SHP77 (cell line): Measurements from ENCODE around the gene PPFIA2.

Experiments
- DNase-seq, 2 experiments: peaks; one replicate each; lab custom pipeline; 2025; lab: John Stamatoyannopoulos, UW

The PPFIA2 gene

DNA sequence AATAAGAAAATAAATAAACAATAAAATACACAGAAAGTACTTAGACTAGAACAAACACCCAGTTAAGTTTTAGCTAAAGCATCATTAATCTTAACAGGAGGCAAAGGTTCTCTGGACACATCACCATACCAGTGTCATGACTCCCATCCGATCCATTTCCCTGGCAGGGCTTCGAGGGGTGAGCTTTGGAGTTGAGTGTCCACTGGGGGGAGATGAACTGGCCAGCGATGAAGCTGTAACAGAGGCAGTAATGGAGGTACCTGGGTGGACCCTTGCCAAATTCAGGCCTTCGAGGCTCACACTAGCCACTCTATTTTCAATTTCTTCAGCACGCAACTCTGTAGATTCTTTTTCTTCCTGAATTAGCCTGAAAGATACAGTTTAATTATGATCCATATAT, 411.7 kb downstream of the PPFIA2 start:
- DNase-seq, result no peak

DNA sequence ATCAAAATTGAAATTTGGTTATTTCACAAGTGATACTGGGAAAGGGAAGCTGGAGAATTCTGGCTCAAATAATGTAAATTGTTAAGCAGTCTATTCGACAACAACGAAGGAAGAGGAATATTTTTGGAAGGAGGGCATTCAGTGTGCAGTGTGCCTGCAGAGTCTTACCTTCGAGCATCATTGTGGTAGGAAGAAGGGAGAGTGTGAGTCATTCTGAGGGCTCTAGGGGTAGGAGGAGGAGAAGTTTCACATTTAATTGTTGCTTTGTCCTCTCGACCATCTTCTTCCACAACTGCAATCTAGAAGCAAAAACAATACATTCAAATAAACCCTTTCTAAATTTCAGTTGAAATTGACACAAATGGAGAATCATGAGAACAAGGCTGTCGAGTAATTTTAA, 418.2 kb downstream of the PPFIA2 start:
- DNase-seq, result no peak

DNA sequence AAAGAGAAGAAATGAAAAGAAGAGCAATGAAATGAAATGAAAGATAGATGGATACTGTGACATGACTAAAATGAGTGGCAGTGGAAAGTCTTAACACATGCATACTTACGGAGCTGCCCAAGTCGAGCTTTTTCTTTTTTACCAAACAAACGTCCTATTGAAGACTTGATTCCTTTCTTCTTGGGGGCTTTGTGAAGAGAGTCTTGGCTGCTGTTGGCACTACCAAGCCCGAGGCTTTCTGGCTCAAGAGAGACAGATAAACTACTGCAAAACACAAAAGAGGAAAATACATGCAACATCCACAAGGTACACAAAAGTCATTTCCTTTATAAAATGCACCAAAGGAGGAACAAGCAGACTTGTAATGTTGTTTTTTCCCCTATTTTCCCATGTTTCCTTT, 420.1 kb downstream of the PPFIA2 start:
- no peak for DNase-seq

DNA sequence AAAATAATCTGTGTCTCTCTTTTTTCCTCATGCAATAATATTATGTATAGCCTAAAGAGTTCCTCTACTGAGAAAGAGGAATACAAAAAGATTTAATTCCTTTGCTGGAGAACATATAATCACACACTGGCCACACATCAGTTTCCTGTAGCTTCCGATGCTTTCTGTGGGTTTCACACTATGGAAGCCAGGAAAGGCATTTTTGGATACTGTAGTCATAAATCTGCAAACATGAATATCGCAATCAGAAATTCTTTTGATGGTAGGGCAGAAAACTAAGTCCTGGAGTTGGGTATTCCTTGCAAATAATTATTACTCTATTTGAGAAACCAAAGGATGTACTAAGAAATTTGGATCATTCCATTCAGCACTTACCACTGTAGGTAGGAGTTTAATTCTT, 421.3 kb downstream of the PPFIA2 start:
- no peak for DNase-seq

DNA sequence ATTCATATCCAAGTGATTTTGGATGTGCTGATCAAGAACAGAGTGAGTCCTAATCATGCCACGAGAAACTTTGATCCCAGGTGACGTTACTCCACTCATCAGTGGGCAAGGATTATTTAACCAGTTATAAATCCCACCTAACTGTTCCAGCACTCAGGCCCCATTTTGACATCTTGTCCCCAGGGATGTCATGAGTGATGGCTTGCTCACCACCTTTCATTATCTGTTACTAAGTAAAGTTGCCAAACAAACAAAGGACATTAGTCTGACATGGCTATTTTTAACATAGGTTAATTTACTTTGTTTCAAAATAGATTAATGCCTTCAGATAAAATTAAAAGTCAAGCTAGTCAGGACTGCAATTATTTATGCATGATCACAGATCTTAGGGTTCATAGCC, 425.3 kb downstream of the PPFIA2 start:
- no peak for DNase-seq

DNA sequence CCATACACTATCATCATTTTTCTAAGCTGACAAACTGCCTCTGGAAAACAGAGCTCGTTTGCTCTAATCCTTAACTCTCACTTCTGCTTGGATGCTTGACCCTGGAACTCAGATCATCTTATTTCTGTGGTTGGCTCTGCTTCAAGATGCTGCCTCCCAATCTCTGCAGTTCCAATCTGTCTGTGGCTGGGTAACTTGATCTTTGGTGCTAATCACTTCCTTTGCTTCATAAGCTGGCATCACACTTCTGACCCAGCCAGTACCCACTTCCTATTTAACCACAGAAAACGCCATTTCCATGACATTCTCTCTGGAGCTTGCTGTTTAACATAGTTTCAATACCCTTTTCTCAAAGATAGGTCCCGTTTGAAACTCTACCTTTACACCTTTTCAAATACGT, 427.1 kb downstream of the PPFIA2 start:
- no peak for DNase-seq

DNA sequence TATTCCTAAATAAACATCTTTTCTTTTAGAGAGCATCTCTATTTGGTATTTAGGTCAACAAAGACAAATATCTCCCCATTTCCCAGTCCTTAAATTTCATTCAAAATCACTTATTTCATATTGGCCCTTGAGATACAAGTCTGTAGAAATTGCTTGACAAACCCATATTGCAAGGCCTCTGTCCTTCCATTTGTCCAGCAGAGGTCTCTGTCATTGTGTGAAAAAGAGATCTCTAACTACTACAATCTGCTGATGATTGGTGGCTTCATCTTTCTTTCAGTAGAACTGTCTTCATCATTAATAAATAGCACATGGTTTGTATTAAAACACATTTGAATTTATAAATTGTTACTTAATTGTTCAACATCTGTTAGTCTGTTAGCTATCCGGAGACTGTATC, 428.7 kb downstream of the PPFIA2 start:
- DNase-seq, result no peak

DNA sequence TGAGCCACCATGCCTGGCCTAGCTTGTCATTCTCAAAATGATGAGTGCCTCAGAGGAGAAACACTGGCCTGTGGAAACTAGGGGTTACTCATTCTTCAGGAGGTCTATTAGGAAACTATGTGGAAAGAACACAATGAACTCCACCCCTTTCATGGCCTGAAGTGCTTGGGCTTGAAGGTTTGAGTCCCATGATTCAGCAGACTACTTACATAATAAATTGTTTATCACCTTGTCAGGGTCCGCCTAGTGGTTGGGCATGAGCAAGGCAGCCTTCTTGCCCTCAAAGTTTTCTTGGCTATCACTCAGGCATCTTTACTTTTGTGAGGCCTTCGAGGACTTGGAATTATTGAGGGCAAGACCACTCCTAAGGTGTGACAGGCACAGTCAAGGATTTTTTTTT, 430.1 kb downstream of the PPFIA2 start:
- DNase-seq, result no peak

DNA sequence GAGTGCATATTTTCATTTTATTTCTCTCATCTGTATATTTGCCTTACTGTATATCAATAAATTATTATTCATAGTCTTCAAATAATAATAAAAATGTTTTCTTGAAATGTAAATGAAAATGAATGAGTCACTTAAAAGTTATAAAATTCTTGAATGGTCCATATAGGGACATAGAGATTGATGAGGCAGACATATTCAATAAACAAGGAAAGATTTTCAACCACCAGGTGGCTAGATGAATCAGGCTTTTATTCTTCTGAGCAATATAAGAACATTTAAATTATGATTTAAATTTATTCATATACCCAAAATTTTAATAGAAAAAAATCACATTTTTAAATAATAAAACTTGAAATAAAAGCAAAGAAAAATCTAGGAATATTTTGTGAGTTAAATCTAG, 431.7 kb downstream of the PPFIA2 start:
- no peak for DNase-seq

DNA sequence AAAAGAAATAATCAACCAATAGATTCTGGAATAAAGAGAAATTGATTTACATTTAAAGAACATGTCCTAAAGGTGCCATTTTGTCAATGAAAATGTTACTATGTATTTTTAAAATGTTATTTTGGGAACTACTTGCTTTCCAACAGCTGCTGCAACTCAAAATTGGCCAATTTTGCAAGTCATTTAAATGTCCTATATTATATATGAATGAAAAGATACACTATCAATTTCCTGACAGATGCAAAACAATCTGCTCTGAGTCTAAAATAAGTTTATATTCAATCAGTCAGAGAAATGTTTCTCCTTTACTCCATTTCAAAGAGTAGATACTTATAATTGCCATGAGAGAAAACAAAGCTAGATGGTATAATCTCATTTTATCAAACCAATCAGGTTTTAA, 434.1 kb downstream of the PPFIA2 start:
- DNase-seq, result no peak

DNA sequence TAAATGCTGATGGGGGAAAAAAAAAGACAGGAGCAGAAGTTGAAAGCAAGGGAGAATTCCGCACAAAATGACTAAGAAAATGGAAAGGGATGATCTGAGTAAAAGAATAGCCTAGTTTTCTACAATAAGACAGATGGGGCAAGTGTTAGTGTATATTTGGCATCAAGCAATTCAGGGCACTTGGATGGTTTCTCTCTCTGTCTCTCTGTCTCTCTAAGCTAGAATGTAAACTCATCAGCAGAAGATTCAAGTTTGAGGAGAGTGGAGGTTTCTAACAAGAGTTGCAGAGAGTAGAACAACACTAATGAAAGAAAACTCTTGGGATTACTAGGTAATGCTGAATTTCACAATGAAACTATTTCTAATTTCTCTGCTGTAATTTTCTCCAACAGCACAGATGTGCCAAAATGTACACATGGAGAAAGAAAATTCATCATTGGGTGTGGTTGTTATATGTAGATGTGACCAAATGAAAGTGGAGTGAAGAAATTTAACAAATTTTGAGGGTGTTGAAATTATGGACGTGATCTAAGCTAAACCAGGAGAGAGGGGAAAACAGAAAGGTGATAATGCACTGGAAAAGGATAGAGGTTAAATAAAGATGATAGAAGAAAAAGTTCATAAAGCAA, 444.1 kb downstream of the PPFIA2 start:
- no peak for DNase-seq

DNA sequence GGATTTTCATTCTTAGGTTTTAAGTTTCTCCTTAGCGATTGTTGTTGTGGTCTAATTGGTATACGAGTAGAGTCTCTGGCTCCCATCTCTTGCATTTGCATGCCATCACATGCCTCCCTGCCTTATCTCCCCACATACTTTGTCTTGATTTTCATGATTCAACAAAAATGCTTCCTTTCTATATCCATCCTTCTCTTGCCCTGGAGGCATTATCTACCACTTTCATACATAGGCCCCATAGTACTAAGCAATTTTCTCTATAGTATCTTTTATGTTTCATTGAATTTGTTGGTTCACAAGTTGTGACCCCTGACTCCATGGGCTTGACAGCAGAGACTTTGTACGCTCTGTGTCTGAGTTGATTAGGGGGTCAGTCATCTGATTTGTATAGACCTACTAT, 455.2 kb downstream of the PPFIA2 start:
- no peak for DNase-seq

DNA sequence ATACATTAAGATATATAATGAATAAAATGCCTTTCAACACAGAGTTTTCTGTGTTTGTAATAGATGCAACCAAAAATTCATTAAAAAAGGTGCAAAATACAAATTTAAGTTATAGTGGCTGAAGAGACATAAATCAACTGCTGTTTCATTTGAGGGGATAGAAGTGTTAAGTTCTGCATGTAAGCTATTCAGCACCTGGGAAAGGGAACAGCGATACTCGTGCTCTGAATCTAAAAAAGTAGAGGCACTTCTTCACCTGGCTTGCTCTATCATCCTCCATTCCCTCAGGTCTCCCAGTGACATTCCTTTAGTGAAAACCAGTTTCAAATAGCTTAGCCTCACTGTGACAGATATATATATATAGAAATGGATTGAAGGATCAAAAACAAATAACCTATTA, 458.7 kb downstream of the PPFIA2 start:
- no peak for DNase-seq

DNA sequence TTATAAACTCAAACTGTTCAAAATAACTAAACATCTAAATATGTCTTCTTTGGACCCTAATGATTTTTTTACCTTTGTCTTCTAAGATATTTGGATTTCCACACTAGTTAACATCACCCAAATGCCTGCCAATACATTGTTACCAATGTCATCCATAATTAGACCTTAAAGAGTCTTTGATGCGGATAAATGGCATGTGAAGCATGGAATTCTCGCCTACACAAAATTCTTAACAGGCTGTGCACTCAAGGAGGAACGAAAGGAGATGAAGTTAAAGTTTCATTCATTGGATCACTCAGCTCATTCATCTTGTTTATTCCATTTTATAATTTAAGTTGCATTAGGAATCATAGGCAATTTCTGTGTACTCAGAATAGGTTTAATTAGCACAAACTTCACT, 461.5 kb downstream of the PPFIA2 start:
- DNase-seq, result no peak

DNA sequence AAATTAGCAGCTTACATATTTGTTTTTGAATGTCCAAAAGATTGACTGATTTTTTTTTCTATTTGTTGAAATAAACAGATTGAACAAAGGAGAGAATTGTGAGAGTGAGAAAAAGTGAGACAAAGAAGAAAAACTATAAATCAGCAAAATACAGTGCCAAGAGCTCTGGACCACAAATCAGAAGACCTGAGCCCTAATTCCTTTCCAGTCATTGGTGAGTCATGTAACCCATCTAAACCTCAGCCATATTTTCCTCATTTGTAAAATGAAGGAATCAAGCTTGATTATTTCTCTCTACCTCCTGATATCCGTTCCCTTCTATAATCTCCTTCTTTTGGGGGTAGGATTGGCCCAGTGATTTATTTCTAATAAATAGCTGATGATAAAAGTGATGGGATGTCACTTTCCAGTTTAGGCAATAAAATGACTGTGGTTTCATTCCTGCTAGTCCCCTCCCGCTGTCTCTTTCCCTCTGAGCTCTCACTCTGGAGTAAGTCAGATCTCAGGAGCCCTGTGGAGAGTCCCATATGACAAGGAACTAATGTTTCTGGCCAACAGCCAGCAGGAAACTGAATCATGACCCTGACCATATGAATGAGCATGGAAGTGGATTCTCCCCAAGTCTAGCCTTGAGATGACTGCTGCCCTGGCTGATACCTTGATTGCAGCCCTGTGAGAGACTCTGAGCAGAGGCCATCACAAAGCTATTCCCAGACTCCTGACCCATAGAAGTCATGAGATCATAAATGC, 462.4 kb downstream of the PPFIA2 start:
- DNase-seq, result no peak

DNA sequence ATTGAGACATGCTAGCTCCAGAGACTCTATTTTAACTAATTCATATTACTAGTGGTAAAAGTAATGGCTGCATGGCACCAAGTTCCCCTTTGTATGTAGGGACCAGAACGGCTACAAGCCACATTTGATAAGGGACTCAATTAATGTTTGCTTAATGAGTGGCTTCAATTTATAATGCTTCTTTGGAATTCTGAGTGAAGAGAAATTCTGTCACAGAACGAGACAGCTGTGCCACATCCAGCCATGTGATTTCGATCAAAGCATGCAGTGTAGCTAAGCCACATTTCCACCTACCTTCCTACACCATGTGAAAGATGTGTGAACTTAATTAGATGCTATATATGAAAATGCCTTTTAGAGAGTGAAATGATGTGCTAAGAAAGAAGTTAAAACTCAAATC, 463.9 kb downstream of the PPFIA2 start:
- DNase-seq, result no peak

DNA sequence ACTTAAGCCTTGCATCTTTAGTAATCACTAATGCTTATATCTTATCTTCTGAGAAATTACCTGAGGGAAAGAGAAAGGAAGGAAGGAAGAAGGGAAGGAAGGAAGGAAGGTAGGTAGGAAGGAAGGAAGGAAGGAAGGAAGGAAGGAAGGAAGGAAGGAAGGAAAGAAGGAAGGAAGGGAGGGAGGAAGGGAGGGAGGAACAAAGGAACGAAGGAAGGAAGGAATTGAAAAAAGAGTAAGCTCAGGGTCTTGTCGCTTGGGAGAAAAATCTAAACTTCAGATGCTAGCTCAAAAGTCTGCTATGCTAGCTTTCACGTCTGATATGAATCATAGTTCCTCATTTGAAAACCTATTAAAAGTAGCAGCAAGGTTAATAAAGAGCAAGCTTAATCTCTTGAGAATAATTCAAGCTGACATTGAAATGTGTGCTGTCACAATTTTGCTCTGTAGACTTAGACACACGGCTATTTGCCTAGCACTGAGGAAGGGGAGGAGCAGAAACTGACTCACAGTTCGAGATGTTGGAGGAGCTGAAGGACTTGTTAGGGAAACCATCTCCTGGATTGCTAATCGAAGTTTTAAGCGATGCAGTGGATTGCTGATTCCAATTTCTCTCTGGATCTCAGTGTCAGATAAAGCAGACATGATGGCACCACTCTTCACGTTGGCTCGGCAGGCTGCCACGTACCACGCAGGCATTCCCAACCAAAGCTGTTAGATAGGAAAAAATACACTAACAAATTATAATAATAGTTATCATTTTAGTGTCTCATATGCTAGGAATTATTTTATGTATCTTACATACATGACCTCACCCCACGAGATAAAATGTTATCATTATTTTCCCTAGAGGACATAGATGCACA, 464.6 kb downstream of the PPFIA2 start:
- no peak for DNase-seq

DNA sequence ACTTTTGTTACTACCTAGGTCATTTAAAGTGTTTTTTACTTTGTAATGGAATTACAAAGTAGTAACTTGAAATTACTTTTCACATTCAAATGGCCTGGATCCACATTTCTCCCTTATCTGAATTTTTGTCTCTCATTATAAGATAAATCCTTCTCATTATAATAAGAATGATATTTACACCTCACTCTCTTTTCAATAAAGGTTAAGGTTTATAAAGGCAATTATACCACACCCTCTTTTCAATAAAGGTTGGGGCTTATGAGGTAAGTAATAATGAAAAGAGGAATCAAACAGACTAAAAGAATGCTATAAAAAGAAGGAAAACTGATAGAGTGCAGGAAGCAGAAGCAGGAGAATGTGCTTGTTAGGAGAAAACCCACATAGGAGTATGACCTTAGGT, 470.5 kb downstream of the PPFIA2 start:
- no peak for DNase-seq

DNA sequence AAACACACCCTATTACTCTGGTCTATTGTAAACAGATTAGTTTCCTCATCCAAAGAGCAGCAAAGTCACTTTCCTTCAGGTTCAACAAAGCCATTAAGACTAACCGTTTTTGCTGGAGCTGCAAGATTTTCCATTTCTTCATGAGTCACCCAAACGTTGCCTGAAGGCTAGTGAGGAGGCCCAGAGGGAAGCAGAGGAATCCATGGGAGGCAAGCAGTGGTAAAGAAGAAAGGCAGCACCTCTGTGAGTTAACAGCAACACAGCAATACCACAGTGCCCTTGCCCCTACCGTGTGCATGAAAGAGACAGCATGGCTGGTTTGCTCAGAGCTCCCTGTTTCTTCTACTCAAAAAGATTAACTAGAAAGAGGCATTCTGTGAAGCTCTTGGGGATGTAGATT, 475.0 kb downstream of the PPFIA2 start:
- no peak for DNase-seq

DNA sequence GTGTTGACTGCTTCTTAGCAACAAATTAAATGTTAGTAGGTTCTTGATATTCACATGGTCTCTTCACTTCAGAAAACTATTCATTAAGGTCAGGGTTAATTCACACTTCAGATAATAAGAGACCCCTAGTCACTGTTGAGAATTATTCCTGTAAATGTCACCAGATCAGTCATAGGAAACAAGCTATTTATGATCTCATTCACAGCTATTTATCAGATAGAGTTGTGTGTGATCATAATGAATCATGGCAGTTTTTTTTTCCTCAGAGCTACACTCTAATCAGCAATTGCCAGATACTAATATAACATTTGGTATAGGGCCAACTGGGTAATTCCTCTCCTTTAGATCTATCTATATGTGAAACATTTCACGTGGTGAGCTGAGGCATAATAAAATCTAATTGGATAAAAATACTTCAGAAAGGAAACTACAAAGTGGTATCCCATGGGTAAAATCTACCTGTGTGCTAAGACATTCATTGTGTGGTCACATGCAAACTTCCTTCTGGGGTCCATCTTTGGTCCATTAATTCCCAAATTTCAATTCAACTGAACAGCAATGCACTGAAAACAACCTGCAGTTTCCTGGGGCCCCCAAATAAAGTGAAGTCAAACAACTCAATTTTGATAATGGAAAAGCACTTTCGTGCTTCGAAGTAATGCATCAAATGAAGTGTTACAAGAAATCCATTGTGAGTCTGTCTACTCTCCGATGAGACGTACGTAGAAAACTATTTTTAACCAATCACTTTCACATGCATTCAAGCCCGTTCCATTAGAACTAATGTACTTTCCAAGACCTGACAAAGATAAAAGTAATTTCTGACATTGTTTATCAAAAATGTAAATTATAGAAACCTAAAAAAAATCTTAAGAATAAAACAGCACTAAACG, 484.3 kb downstream of the PPFIA2 start:
- DNase-seq, result no peak

DNA sequence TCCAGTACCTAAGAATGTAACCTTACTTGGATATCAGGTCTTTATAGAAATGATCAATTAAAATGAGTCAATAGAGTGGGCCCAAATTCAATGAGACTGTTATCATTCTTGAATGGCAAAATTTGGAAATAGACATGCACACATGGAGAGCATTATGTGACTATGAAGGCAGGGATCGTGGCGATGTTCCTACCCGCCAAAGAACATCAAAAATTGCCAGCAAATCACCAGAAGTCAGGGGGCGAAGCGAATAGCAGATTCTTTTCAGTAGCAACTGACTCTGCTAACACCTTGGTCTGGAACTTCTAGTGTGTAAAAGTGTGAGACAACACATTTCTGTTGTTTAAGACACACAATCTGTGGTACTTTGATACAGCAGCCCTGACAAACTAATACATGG, 488.8 kb downstream of the PPFIA2 start:
- DNase-seq, result no peak

DNA sequence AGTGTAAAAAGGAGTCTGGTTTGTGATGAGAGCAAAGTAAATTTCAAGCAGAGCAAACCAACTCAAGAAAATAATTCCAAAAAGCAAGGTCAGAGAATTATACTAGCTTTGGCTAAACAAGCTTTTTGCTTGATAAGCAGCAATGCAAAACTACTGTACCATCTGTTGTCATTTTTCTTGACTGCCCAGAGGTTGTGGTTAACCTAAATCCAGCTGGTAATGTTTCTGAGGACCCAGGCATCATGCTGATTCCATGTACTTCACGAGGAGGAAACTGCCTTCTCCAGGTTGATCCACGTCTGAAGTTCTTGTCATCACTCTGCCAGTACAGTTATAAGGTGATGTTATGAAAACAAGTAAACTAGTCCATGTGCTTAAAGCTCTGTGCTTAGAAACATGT, 496.1 kb downstream of the PPFIA2 start:
- DNase-seq, result no peak
